GM19452 (cell line): Measurements from ENCODE around the gene HK3.

Experiments used
- ATAC-seq: cut with Tn5 transposase; IDR thresholded peaks from one replicate; pipeline ENCODE4 v1.9.1; 2021; ENCODE audit not compliant: unreplicated experiment

The HK3 gene

DNA sequence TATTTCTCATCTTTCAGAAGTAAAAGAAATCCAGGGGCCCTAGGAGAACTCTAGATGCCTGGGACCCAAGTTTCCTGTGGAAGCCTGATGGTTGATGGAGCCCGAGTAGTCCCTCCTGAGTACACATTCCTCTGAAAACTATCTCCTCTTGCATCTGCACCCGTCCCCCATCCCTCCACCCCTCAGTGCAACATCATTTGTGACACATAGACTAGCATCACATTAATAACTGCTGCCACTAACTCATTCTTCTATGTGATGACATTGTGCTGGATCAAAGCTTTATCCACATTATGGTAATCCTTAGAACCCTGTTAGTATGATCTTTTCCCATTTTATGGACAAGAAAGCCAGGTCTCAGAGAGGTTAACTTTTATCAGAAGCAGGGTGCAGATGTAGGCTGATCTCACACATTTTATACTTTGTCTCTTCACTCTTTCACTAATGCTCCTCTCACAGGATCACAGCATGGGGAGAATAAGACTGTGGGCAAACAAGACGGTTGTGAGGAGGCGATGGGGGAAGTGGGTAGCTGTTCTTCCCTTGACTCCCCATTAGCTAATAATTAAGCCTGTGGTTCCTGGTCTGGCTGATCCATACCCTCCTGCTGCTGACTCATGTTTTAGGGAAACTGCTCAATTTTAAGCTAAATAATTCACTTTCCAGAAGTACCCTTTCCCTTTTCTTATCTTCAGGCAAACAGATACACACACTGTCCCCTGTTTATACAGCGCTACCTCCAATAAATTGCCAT lies 3.9 kb upstream of the HK3 start:
- no peak for ATAC-seq

GRCh38 chr5:176902102-176902814 lies 3.1 kb upstream of the HK3 start:
- no peak for ATAC-seq

DNA sequence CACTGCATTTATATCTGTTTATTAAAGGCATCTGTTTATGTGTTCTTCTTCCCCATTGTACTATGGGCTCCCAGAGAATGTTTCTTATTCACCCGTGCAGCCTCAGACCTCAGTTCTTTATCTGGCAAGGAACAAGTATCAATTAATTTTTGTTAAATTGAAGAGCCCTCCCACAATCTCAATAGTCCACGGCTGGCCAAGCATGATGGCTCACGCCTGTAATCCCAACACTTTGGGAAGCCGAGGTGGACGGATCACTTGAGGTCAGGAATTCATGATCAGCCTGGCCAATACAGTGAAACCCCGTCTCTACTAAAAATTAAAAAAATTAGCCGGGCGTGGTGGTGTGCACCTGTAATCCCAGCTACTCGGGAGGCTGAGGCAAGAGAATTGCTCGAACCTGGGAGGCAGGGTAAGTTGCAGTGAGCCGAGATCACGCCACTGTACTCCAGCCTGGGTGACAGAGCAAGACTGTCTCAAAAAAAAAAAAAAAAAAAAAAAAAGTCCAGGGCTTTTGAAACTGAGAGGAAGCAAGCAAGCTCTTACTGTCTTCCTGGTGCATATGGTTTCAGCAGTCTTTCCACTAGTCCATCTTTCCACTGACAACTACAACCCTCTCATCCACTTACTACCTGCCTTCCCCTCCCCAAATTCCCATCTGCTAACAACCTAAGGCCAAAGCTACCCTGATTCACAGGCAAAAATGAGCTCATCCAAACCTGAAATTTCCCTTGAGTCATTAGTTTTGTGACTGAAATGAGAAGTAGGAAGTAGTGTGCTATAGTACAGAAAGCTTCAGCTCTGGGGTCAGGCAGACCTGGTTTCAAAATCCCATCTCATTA lies 2.3 kb upstream of the HK3 start:
- no peak for ATAC-seq

- ATAC-seq = no peak
These were observed 1.6 kb upstream of the HK3 start for GRCh38 chr5:176900780-176901204.

GRCh38 chr5:176899946-176900779 lies 1.0 kb upstream of the HK3 start:
- no peak for ATAC-seq

GRCh38 chr5:176897263-176897662 lies 1.9 kb downstream of the HK3 start:
- no peak for ATAC-seq

GRCh38 chr5:176895831-176896230 lies 3.3 kb downstream of the HK3 start:
- ATAC-seq = no peak

- ATAC-seq = no peak
These were observed 4.8 kb downstream of the HK3 start for GRCh38 chr5:176894298-176894697.

- no peak for ATAC-seq
These were observed 6.5 kb downstream of the HK3 start for GRCh38 chr5:176892663-176893062.

GRCh38 chr5:176891331-176891958 lies 7.7 kb downstream of the HK3 start:
- no peak for ATAC-seq

GRCh38 chr5:176890455-176891330 lies 8.5 kb downstream of the HK3 start:
- no peak for ATAC-seq

DNA sequence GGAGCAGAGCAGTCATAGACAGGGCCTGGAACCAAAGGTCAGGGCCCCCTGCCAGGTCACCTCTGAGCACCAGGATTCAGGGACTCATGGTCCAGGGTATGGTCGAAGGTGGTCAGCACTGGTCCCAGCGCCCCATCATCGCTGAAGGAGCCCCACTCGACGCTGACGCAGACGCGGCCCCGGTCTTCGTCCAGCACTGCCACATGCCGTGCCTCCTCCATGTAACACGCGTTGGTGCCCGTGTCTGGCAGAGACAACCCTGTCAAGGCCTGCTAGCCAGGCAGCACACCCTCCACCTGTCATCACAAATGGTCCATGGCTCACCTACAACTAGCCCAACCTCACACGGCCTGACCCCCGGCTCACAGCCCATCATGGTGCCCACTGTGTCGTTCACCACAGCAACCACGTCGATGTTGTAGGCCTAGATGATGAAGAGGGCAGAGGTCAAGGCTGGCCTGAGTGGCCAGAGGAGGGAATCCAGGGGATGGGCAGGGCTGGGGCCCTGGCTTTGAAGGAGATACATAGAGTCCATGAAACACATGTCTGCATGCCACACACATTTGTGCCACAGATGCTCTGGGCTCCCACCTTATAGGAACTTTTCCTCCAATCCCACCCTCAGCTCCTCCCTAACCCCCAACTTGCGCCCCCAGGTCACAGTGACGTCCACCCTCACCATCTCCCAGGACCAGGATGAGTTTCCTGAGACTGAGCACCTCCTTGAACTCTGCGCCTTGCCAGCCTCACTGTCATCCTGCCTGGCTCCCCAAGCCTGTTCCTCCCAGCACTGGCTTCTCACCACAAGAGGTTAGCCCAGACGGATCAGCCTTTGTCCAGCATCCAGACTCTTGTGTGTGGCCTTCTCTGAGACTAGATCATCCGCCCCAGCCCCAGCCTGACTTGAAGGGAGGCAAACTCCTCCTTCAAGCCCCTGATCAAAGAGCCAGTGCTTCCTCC lies 9.5 kb downstream of the HK3 start:
- ATAC-seq = no peak

- ATAC-seq = no peak
These were observed 10.3 kb downstream of the HK3 start for GRCh38 chr5:176888865-176889165.

- no peak for ATAC-seq
These were observed 10.9 kb downstream of the HK3 start for GRCh38 chr5:176888016-176888864.

DNA sequence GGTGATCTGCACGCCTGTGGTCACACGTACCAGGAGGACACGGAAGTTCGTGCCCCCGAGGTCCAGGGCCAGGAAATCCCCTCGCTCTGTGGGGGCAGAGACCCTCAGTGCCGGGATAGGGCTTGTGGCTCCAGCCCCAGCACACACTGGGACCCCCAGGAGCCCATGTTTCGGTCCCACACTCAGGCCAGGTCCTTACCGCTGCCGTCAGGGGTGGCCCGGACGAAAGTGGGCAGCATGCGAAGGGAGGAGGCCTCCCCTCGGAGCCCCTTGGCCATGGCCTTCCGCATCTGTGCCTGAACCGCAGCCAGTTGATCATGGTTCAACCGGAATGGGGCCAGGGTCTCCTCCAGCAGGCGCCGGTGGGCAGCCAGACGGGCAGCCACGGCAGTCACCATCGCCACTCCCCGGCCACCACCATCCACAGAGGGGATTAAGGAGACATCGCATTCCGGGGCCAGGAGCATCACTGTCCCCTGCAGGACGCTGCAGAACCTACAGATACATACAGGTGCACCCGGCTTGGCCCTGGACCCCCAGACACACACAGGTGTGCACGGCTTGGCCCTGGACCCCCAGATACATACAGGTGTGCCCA lies 11.8 kb downstream of the HK3 start:
- ATAC-seq = no peak

- ATAC-seq = no peak
These were observed 12.6 kb downstream of the HK3 start for GRCh38 chr5:176886336-176887251.
